Activated naive CD4-positive, alpha-beta T cell treated with anti-CD3 and anti-CD28 coated beads, Interleukin-2, amount 50 U/mL, for 72 hours (primary cell): ENCODE measurements around the gene MTMR2. TPM values are rescaled to one million over a fixed set of nuclear protein-coding genes. Genes with fewer than 3 reads are reported as not detected.

ENCODE experiments used
- ATAC-seq, 2 donors: fragments of 150-1000 bp; cut with Tn5 transposase; 2 replicates each; pipeline ENCODE4 v1.10.0; 2021; ENCODE audit warnings: mild to moderate bottlenecking in 2 of 2, moderate library complexity in 2 of 2
- DNase-seq, 2 donors: peaks; one replicate each; pipeline ENCODE4 v3.0.0; 2021 to 2022; ENCODE audit warnings: low spot score in 2 of 2
- H3K27ac Mint-ChIP-seq, 2 donors: one replicate each; pipeline ENCODE4 v1.8.0; 2022; ENCODE audit warnings: mild to moderate bottlenecking in 2 of 2, mixed read lengths in 2 of 2
- H3K36me3 Mint-ChIP-seq, 2 donors: one replicate each; pipeline ENCODE4 v1.8.0; 2022; ENCODE audit warnings: mixed read lengths in 2 of 2
- H3K9me3 Mint-ChIP-seq, 2 donors: one replicate each; pipeline ENCODE4 v1.8.0; 2022; ENCODE audit warnings: mixed read lengths in 2 of 2
- total RNA-seq, 2 donors: library from RNA; stranded (reverse); gene quantifications; one replicate each; pipeline ENCODE4 v1.2.3, GENCODE V29; 2022

Gene MTMR2
- 10 to 100 TPM; 20.3 to 32.1 TPM for total RNA-seq

- H3K9me3 Mint-ChIP-seq, result peaks cover 0 to 4% of the 10 kb centered on the region in 2 donors
- ATAC-seq, result peak; percentile 88 to 97
These were observed at the start of gene MTMR2 for GRCh38 chr11:95923728-95924413. Gene MTMR2, minus strand, starts transcription at chr11:95924107. Its CDS starts 153 bp downstream, at chr11:95923954.

GRCh38 chr11:95972060-95972459 lies 48.2 kb upstream of the MTMR2 start:
- H3K36me3 Mint-ChIP-seq, result peaks cover 0 to 7% of the 10 kb centered on the region in 2 donors
- DNase-seq (no peak), ATAC-seq (no peak)
- H3K9me3 Mint-ChIP-seq, result peaks cover 0 to 10% of the 10 kb centered on the region in 2 donors
- peak overlapping the region in 1 of 2 donors; percentile 32 for H3K27ac Mint-ChIP-seq

More at GRCh38 chr11:95923728-95924413, at the start of gene MTMR2:
- DNase-seq, result peak; percentile 52 to 78
- Mint-ChIP-seq H3K27ac (peak within 1 kb of the TSS; percentile 99 to 100), H3K36me3 (peaks cover 14 to 17% of the 10 kb centered on the region in 2 donors)

GRCh38 chr11:95968585-95968984 lies 44.7 kb upstream of the MTMR2 start:
- no peak overlapping the region for H3K27ac Mint-ChIP-seq
- H3K36me3 Mint-ChIP-seq, result no peaks in the 10 kb centered on the region
- ATAC-seq (no peak), DNase-seq (no peak)
- H3K9me3 Mint-ChIP-seq, result peaks cover 0 to 10% of the 10 kb centered on the region in 2 donors

- H3K9me3 Mint-ChIP-seq, result peaks cover 0 to 9% of the 10 kb centered on the region in 2 donors
- no peaks in the 10 kb centered on the region for H3K36me3 Mint-ChIP-seq
- ATAC-seq, result no peak
- DNase-seq, result no peak
- no peak overlapping the region for H3K27ac Mint-ChIP-seq
These were observed 40.4 kb upstream of the MTMR2 start for GRCh38 chr11:95964281-95964680.

GRCh38 chr11:95961758-95962157 lies 37.9 kb upstream of the MTMR2 start:
- ATAC-seq, result no peak
- H3K9me3 Mint-ChIP-seq, result no peaks in the 10 kb centered on the region
- no peak for DNase-seq
- H3K27ac Mint-ChIP-seq, result no peak overlapping the region
- no peaks in the 10 kb centered on the region for H3K36me3 Mint-ChIP-seq

- DNase-seq (no peak), ATAC-seq (no peak)
- H3K9me3 Mint-ChIP-seq, result peaks cover 5 to 20% of the 10 kb centered on the region in 2 donors
- H3K36me3 Mint-ChIP-seq, result peaks cover 3 to 19% of the 10 kb centered on the region in 2 donors
- no peak overlapping the region for H3K27ac Mint-ChIP-seq
These were observed 27.0 kb upstream of the MTMR2 start for GRCh38 chr11:95950905-95951304.

- Mint-ChIP-seq H3K9me3 (peaks cover 13 to 34% of the 10 kb centered on the region in 2 donors), H3K36me3 (peaks cover 24 to 41% of the 10 kb centered on the region in 2 donors), H3K27ac (no peak overlapping the region)
- DNase-seq (no peak), ATAC-seq (no peak)
These were observed 24.7 kb upstream of the MTMR2 start for GRCh38 chr11:95948637-95949036.

- no peak for DNase-seq
- Mint-ChIP-seq H3K27ac (no peak overlapping the region), H3K36me3 (peaks cover 26 to 42% of the 10 kb centered on the region in 2 donors), H3K9me3 (peaks cover 13 to 38% of the 10 kb centered on the region in 2 donors)
- no peak for ATAC-seq
These were observed 20.7 kb upstream of the MTMR2 start for GRCh38 chr11:95944623-95945022.

GRCh38 chr11:95943546-95943945 lies 19.6 kb upstream of the MTMR2 start:
- DNase-seq, result no peak
- peaks cover 13 to 30% of the 10 kb centered on the region in 2 donors for H3K9me3 Mint-ChIP-seq
- H3K27ac Mint-ChIP-seq, result no peak overlapping the region
- H3K36me3 Mint-ChIP-seq, result peaks cover 26 to 35% of the 10 kb centered on the region in 2 donors
- ATAC-seq, result no peak

- DNase-seq, result no peak
- H3K27ac Mint-ChIP-seq, result no peak overlapping the region
- peaks cover 3 to 8% of the 10 kb centered on the region in 2 donors for H3K9me3 Mint-ChIP-seq
- ATAC-seq, result no peak
- peaks cover 5 to 6% of the 10 kb centered on the region in 2 donors for H3K36me3 Mint-ChIP-seq
These were observed 15.2 kb upstream of the MTMR2 start for GRCh38 chr11:95939091-95939490.

GRCh38 chr11:95937358-95937757 lies 13.5 kb upstream of the MTMR2 start:
- no peak for DNase-seq
- Mint-ChIP-seq H3K27ac (no peak overlapping the region), H3K36me3 (no peaks in the 10 kb centered on the region), H3K9me3 (no peaks in the 10 kb centered on the region)
- ATAC-seq, result no peak

- DNase-seq (no peak), ATAC-seq (no peak)
- Mint-ChIP-seq H3K27ac (no peak overlapping the region), H3K36me3 (peaks cover 10 to 16% of the 10 kb centered on the region in 2 donors), H3K9me3 (peaks cover 9 to 11% of the 10 kb centered on the region in 2 donors)
These were observed 9.7 kb upstream of the MTMR2 start for GRCh38 chr11:95933594-95933993.

GRCh38 chr11:95931916-95932315 lies 8.0 kb upstream of the MTMR2 start:
- DNase-seq (no peak), ATAC-seq (no peak)
- Mint-ChIP-seq H3K9me3 (peaks cover 9 to 15% of the 10 kb centered on the region in 2 donors), H3K27ac (no peak overlapping the region), H3K36me3 (peaks cover 10 to 16% of the 10 kb centered on the region in 2 donors)

- H3K27ac Mint-ChIP-seq, result no peak overlapping the region
- peaks cover 10 to 16% of the 10 kb centered on the region in 2 donors for H3K36me3 Mint-ChIP-seq
- DNase-seq, result no peak
- peaks cover 9 to 15% of the 10 kb centered on the region in 2 donors for H3K9me3 Mint-ChIP-seq
- no peak for ATAC-seq
These were observed 7.0 kb upstream of the MTMR2 start for GRCh38 chr11:95930948-95931347.

GRCh38 chr11:95926726-95927125 lies 2.8 kb upstream of the MTMR2 start:
- Mint-ChIP-seq H3K36me3 (peaks cover 25 to 33% of the 10 kb centered on the region in 2 donors), H3K27ac (no peak overlapping the region), H3K9me3 (peaks cover 9 to 15% of the 10 kb centered on the region in 2 donors)
- ATAC-seq (no peak), DNase-seq (no peak)

- ATAC-seq, result no peak
- Mint-ChIP-seq H3K9me3 (peaks cover 0 to 4% of the 10 kb centered on the region in 2 donors), H3K27ac (peak overlapping the region in 1 of 2 donors; percentile 99), H3K36me3 (peaks cover 14 to 22% of the 10 kb centered on the region in 2 donors)
- DNase-seq, result no peak
These were observed 1.1 kb upstream of the MTMR2 start for GRCh38 chr11:95925011-95925410.

- no peak for DNase-seq
- Mint-ChIP-seq H3K36me3 (peaks cover 14 to 17% of the 10 kb centered on the region in 2 donors), H3K9me3 (peaks cover 0 to 4% of the 10 kb centered on the region in 2 donors), H3K27ac (peak overlapping the region; percentile 99 to 100)
- no peak for ATAC-seq
These were observed 480 bp upstream of the MTMR2 start for GRCh38 chr11:95924414-95924760.

GRCh38 chr11:95923439-95923727 lies 524 bp downstream of the MTMR2 start:
- Mint-ChIP-seq H3K27ac (peak overlapping the region; percentile 99 to 100), H3K9me3 (peaks cover 0 to 1% of the 10 kb centered on the region in 2 donors), H3K36me3 (peaks cover 14 to 17% of the 10 kb centered on the region in 2 donors)
- DNase-seq, result peak in 1 of 2 donors; percentile 4
- ATAC-seq, result peak in 1 of 2 donors; percentile 16
